ENCODE data around the gene HELT.
"Not testable (repeated sequence)": the region's sequence is repeated elsewhere in the genome, so short reads cannot be mapped to it uniquely, and the experiment has no call there.

The HELT gene

GRCh38 chr4:185017964-185018772 is at the start of gene HELT:
HELT (plus strand) TSS chr4:185018490; CDS start chr4:185018929, 439 bp downstream.
- in situ Hi-C loops (cut with MboI; ENCODE audit: low sequenced_read_pairs) = no loop called here

- in situ Hi-C loops (cut with MboI; ENCODE audit: low sequenced_read_pairs) = no loop called here
Measured at GRCh38 chr4:184968784-184969201, 49.5 kb upstream of the HELT start.

GRCh38 chr4:184969610-184970009 is 48.7 kb upstream of the HELT start:
- in situ Hi-C loops (cut with MboI; ENCODE audit: low sequenced_read_pairs) = no loop called here

GRCh38 chr4:184972991-184973390 is 45.3 kb upstream of the HELT start:
- in situ Hi-C loops (cut with MboI; ENCODE audit: low sequenced_read_pairs) = no loop called here

GRCh38 chr4:184976348-184976747 is 41.9 kb upstream of the HELT start:
- in situ Hi-C loops (cut with MboI; ENCODE audit: low sequenced_read_pairs) = not testable (repeated sequence)

GRCh38 chr4:184977747-184978146 is 40.5 kb upstream of the HELT start:
- in situ Hi-C loops (cut with MboI; ENCODE audit: low sequenced_read_pairs) = no loop called here

GRCh38 chr4:184978211-184978610 is 40.1 kb upstream of the HELT start:
- in situ Hi-C loops (cut with MboI; ENCODE audit: low sequenced_read_pairs) = no loop called here

- in situ Hi-C loops (cut with MboI; ENCODE audit: low sequenced_read_pairs) = no loop called here
Measured at GRCh38 chr4:184979461-184980124, 38.7 kb upstream of the HELT start.

- in situ Hi-C loops (cut with MboI; ENCODE audit: low sequenced_read_pairs) = no loop called here
Measured at GRCh38 chr4:184980261-184980660, 38.0 kb upstream of the HELT start.

- in situ Hi-C loops (cut with MboI; ENCODE audit: low sequenced_read_pairs) = no loop called here
Measured at GRCh38 chr4:184983672-184984356, 34.5 kb upstream of the HELT start.

GRCh38 chr4:184987493-184988031 is 30.7 kb upstream of the HELT start:
- in situ Hi-C loops (cut with MboI; ENCODE audit: low sequenced_read_pairs) = no loop called here

- in situ Hi-C loops (cut with MboI; ENCODE audit: low sequenced_read_pairs) = no loop called here
Measured at GRCh38 chr4:184988611-184989010, 29.7 kb upstream of the HELT start.

GRCh38 chr4:184989283-184989682 is 29.0 kb upstream of the HELT start:
- in situ Hi-C loops (cut with MboI; ENCODE audit: low sequenced_read_pairs) = not testable (repeated sequence)

GRCh38 chr4:184990131-184990530 is 28.2 kb upstream of the HELT start:
- in situ Hi-C loops (cut with MboI; ENCODE audit: low sequenced_read_pairs) = not testable (repeated sequence)

- in situ Hi-C loops (cut with MboI; ENCODE audit: low sequenced_read_pairs) = no loop called here
Measured at GRCh38 chr4:184991860-184992259, 26.4 kb upstream of the HELT start.

GRCh38 chr4:184992422-184992821 is 25.9 kb upstream of the HELT start:
- in situ Hi-C loops (cut with MboI; ENCODE audit: low sequenced_read_pairs) = no loop called here

GRCh38 chr4:184993247-184993646 is 25.0 kb upstream of the HELT start:
- in situ Hi-C loops (cut with MboI; ENCODE audit: low sequenced_read_pairs) = no loop called here

- in situ Hi-C loops (cut with MboI; ENCODE audit: low sequenced_read_pairs) = no loop called here
Measured at GRCh38 chr4:184994010-184994622, 24.2 kb upstream of the HELT start.

GRCh38 chr4:184994623-184995010 is 23.7 kb upstream of the HELT start:
- in situ Hi-C loops (cut with MboI; ENCODE audit: low sequenced_read_pairs) = no loop called here

- in situ Hi-C loops (cut with MboI; ENCODE audit: low sequenced_read_pairs) = not testable (repeated sequence)
Measured at GRCh38 chr4:184997656-184998055, 20.6 kb upstream of the HELT start.

GRCh38 chr4:185002784-185003183 is 15.5 kb upstream of the HELT start:
- in situ Hi-C loops (cut with MboI; ENCODE audit: low sequenced_read_pairs) = no loop called here
